HG02981 (cell line): ENCODE measurements around the gene KRTAP4-6.
"Not testable (repeated sequence)": the region's sequence is repeated elsewhere in the genome, so short reads cannot be mapped to it uniquely, and the experiment has no call there.

Experiments used
- ATAC-seq: cut with Tn5 transposase; IDR thresholded peaks from one replicate; pipeline ENCODE4 v1.9.1; 2021; ENCODE audit warnings: mild to moderate bottlenecking, moderate library complexity; ENCODE audit not compliant: unreplicated experiment

KRTAP4-6 gene

GRCh38 chr17:41140360-41141131, at the start of gene KRTAP4-6:
KRTAP4-6 (minus strand) TSS chr17:41140544; CDS start chr17:41140487, 57 bp downstream.
- ATAC-seq, result no peak

- ATAC-seq, result not testable (repeated sequence)
These were observed 49.5 kb upstream of the KRTAP4-6 start, which contains the start of gene KRTAP9-1 for GRCh38 chr17:41189837-41190318. KRTAP9-1 (plus strand) TSS chr17:41189887; CDS start chr17:41189887, 0 bp downstream.

- no peak for ATAC-seq
These were observed 46.5 kb upstream of the KRTAP4-6 start for GRCh38 chr17:41186872-41187271.

GRCh38 chr17:41185001-41185400, 44.7 kb upstream of the KRTAP4-6 start:
- ATAC-seq, result no peak

- no peak for ATAC-seq
These were observed 44.2 kb upstream of the KRTAP4-6 start, which contains the start of gene KRTAP4-1 for GRCh38 chr17:41184480-41184961. KRTAP4-1 (minus strand) TSS chr17:41184911; CDS start chr17:41184854, 57 bp downstream.

GRCh38 chr17:41178843-41179616, 38.7 kb upstream of the KRTAP4-6 start:
- ATAC-seq, result no peak

- no peak for ATAC-seq
These were observed 38.0 kb upstream of the KRTAP4-6 start for GRCh38 chr17:41178341-41178740.

- no peak for ATAC-seq
These were observed 37.5 kb upstream of the KRTAP4-6 start, which contains the start of gene KRTAP4-2 for GRCh38 chr17:41177727-41178271. KRTAP4-2 (minus strand) TSS chr17:41178221; CDS start chr17:41178164, 57 bp downstream.

- ATAC-seq, result no peak
These were observed 36.5 kb upstream of the KRTAP4-6 start for GRCh38 chr17:41176744-41177387.

- ATAC-seq, result no peak
These were observed 31.5 kb upstream of the KRTAP4-6 start for GRCh38 chr17:41171886-41172285.

- no peak for ATAC-seq
These were observed 27.8 kb upstream of the KRTAP4-6 start, which contains the start of gene KRTAP4-3 for GRCh38 chr17:41168121-41168520. KRTAP4-3 (minus strand) TSS chr17:41168221; CDS start chr17:41168172, 49 bp downstream.

- ATAC-seq, result no peak
These were observed 27.2 kb upstream of the KRTAP4-6 start for GRCh38 chr17:41167561-41167960.

- no peak for ATAC-seq
These were observed 23.5 kb upstream of the KRTAP4-6 start for GRCh38 chr17:41163828-41164227.

GRCh38 chr17:41160648-41161047, 20.3 kb upstream of the KRTAP4-6 start, which contains the start of gene KRTAP4-4:
KRTAP4-4 (minus strand) TSS chr17:41160748; CDS start chr17:41160691, 57 bp downstream.
- no peak for ATAC-seq

- not testable (repeated sequence) for ATAC-seq
These were observed 19.8 kb upstream of the KRTAP4-6 start for GRCh38 chr17:41160190-41160589.

- no peak for ATAC-seq
These were observed 13.5 kb upstream of the KRTAP4-6 start for GRCh38 chr17:41153856-41154255.

- ATAC-seq, result no peak
These were observed 11.2 kb upstream of the KRTAP4-6 start for GRCh38 chr17:41151525-41151924.

GRCh38 chr17:41150026-41150425, 9.7 kb upstream of the KRTAP4-6 start:
- no peak for ATAC-seq

GRCh38 chr17:41149652-41149985, 9.3 kb upstream of the KRTAP4-6 start, which contains the start of gene KRTAP4-5:
KRTAP4-5 (minus strand) TSS chr17:41149825; CDS start chr17:41149767, 58 bp downstream.
- no peak for ATAC-seq

- ATAC-seq, result not testable (repeated sequence)
These were observed 8.8 kb upstream of the KRTAP4-6 start for GRCh38 chr17:41148971-41149651.
